HCT116 (cell line): ENCODE measurements around the gene DAPK3. TPM values are rescaled to one million over a fixed set of nuclear protein-coding genes. Genes with fewer than 3 reads are reported as not detected.
"Not testable (repeated sequence)": the region's sequence is repeated elsewhere in the genome, so short reads cannot be mapped to it uniquely, and the experiment has no call there.

ENCODE experiments used
- ATAC-seq: fragments of 200-7000 bp; cut with Tn5 transposase; 2 replicates; pipeline ENCODE4 v1.9.1; 2020; ENCODE audit warnings: mild to moderate bottlenecking, moderate library complexity
- BruUV-seq: library from RNA; stranded (reverse); fragments of 400-500 nt; replicated peaks from 2 replicates; lab custom pipeline; 2021; lab: Mats Ljungman, UMichigan
- CTCF ChIA-PET: fragments of 300-600 bp; sonication (Branson Sonifier 250); formaldehyde crosslinking; loops from one replicate; lab custom pipeline; 2021; ENCODE audit warnings: antibody characterized with exemption; lab: Charles Lee
- POLR2A ChIA-PET: fragments of 300-600, 350-600 bp; sonication (Branson Sonifier 250); formaldehyde crosslinking; loops from one replicate; lab custom pipeline; 2021; ENCODE audit warnings: antibody characterized with exemption; lab: Charles Lee
- RAD21 ChIA-PET, 2 experiments: fragments of 300-600 bp; sonication (Branson Sonifier 250); formaldehyde crosslinking; loops; one replicate each; lab custom pipeline; 2023; ENCODE audit warnings: low total read pairs in 2 of 2; ENCODE audit not compliant: uncharacterized antibody in 2 of 2, unreplicated experiment in 2 of 2, low non-redundant PET in 1 of 2; lab: Charles Lee
- DNase-seq: peaks from one replicate; pipeline ENCODE4 v3.0.0-alpha.2; 2010; ENCODE audit warnings: low read depth, low spot score
- H2AFZ ChIP-seq: fragments of 200-600 bp; shearing (Covaris generic), sonication (generic); 2 replicates; pipeline ENCODE4 v1.6.1; 2017; ENCODE audit warnings: low read depth, mixed run types, mixed read lengths, antibody characterized with exemption, low read length; ENCODE audit not compliant: poor library complexity, severe bottlenecking
- H3K27ac ChIP-seq: 2 replicates; pipeline ENCODE4 v1.5.1; 2012; ENCODE audit warnings: low read depth, low read length
- H3K27me3 ChIP-seq: fragments of 200-600 bp; sonication (generic); 2 replicates; pipeline ENCODE4 v1.6.1; 2016; ENCODE audit warnings: mixed run types, low read length, mixed read lengths; ENCODE audit not compliant: insufficient read depth
- H3K36me3 ChIP-seq, 2 experiments: fragments of 200-500 bp in 1 of 2; fragments of 200-600 bp in 1 of 2; sonication (Bioruptor generic) in 1 of 2; sonication (generic) in 1 of 2; 2 replicates each; pipeline versions ENCODE4 v1.5.1 to v1.6.1; 2014 to 2016; ENCODE audit warnings: low read length in 2 of 2, inconsistent platforms in 1 of 2, mixed read lengths in 1 of 2, mixed run types in 1 of 2; ENCODE audit not compliant: insufficient read depth in 2 of 2, control insufficient read depth in 1 of 2
- H3K4me1 ChIP-seq, 2 experiments: fragments of 200-600 bp in 1 of 2; sonication (generic) in 1 of 2; 2 replicates each; pipeline versions ENCODE4 v1.5.1 to v1.6.1; 2012 to 2017; ENCODE audit warnings: low read length in 2 of 2, inconsistent platforms in 1 of 2, mild to moderate bottlenecking in 1 of 2, mixed read lengths in 1 of 2, mixed run types in 1 of 2, moderate library complexity in 1 of 2; ENCODE audit not compliant: insufficient read depth in 2 of 2, control insufficient read depth in 1 of 2
- H3K4me2 ChIP-seq: fragments of 200-600 bp; sonication (generic); 2 replicates; pipeline ENCODE4 v1.6.1; 2017; ENCODE audit warnings: mixed run types, low read length, mixed read lengths
- H3K4me3 ChIP-seq, 2 experiments: fragments of 200-600 bp in 1 of 2; sonication (generic) in 1 of 2; replicated peaks in 1 of 2; 2 replicates each; pipeline ENCODE4 v1.5.1; 2011 to 2016; ENCODE audit warnings: low read length in 2 of 2, control low read depth in 1 of 2, low read depth in 1 of 2, mild to moderate bottlenecking in 1 of 2, mixed read lengths in 1 of 2, mixed run types in 1 of 2
- H3K79me2 ChIP-seq: fragments of 200-600 bp; sonication (generic); 2 replicates; pipeline ENCODE4 v1.6.1; 2017; ENCODE audit warnings: mild to moderate bottlenecking, mixed run types, low read length, moderate library complexity, mixed read lengths; ENCODE audit not compliant: insufficient read depth
- H3K9ac ChIP-seq: fragments of 200-600 bp; sonication (generic); 2 replicates; pipeline ENCODE4 v1.6.1; 2016; ENCODE audit warnings: low read length, mixed read lengths
- H3K9me2 ChIP-seq: fragments of 200-600 bp; sonication (generic), shearing (Covaris generic); 2 replicates; pipeline ENCODE4 v1.6.1; 2017; ENCODE audit warnings: mixed run types, mild to moderate bottlenecking, moderate library complexity; ENCODE audit not compliant: insufficient read depth
- H3K9me3 ChIP-seq, 2 experiments: fragments of 200-500 bp in 1 of 2; fragments of 200-600 bp in 1 of 2; sonication (Bioruptor generic) in 1 of 2; sonication (generic) in 1 of 2; 2 replicates each; pipeline ENCODE4 v1.6.1; 2014 to 2017; ENCODE audit warnings: low read length in 2 of 2, mixed read lengths in 2 of 2, inconsistent platforms in 1 of 2, low read depth in 1 of 2, mild to moderate bottlenecking in 1 of 2, mixed run types in 1 of 2, moderate library complexity in 1 of 2; ENCODE audit not compliant: control insufficient read depth in 1 of 2, insufficient read depth in 1 of 2
- H4K20me1 ChIP-seq: fragments of 200-600 bp; sonication (generic), shearing (Covaris generic); 2 replicates; pipeline ENCODE4 v1.6.1; 2017; ENCODE audit warnings: mixed run types, mild to moderate bottlenecking, moderate library complexity; ENCODE audit not compliant: insufficient read depth
- ELF1 ChIP-seq: IDR thresholded peaks from 2 replicates; pipeline ENCODE4 v1.6.1; 2012; ENCODE audit warnings: low read depth, borderline replicate concordance
- FOSL1 ChIP-seq: IDR thresholded peaks from 2 replicates; pipeline ENCODE4 v1.6.1; 2012; ENCODE audit warnings: low read depth
- JUND ChIP-seq: IDR thresholded peaks from 2 replicates; pipeline ENCODE4 v1.6.1; 2012
- MAX ChIP-seq: IDR thresholded peaks from 2 replicates; pipeline ENCODE4 v1.6.1; 2012
- POLR2A ChIP-seq: IDR thresholded peaks from 2 replicates; pipeline ENCODE4 v1.7.0; 2011; ENCODE audit warnings: borderline replicate concordance; ENCODE audit not compliant: insufficient read depth, insufficient read length; ENCODE audit errors: extremely low read depth
- SIN3A ChIP-seq: IDR thresholded peaks from 2 replicates; pipeline ENCODE4 v1.6.1; 2012; ENCODE audit warnings: low read depth
- SP1 ChIP-seq: IDR thresholded peaks from 2 replicates; pipeline ENCODE4 v1.6.1; 2012; ENCODE audit warnings: low read depth
- SRF ChIP-seq: IDR thresholded peaks from 2 replicates; pipeline ENCODE4 v1.6.1; 2012; ENCODE audit warnings: low read depth
- ZFX ChIP-seq: fragments of 450-650 bp; IDR thresholded peaks from 2 replicates; pipeline ENCODE4 v1.6.1; 2017
- intact Hi-C: fragments of 100-400 bp; cut with micrococcal nuclease; formaldehyde crosslinking; loops from 2 replicates; pipeline ENCODE4 v1.10.0; 2022
- total RNA-seq: library from RNA; stranded (reverse); gene quantifications from one replicate; pipeline ENCODE4 v1.2.1, GENCODE V29; 2021; ENCODE audit not compliant: unreplicated experiment
- TF ChIP-seq, protein P1 (sequence below), 3 experiments: fragments of 200-600 bp in 1 of 3; sonication (generic) in 1 of 3; IDR thresholded peaks in 2 of 3; conservative IDR thresholded peaks in 1 of 3; 2 replicates each; pipeline ENCODE4 v1.5.1; 2012 to 2017; ENCODE audit warnings: low read depth in 2 of 3, low read length in 2 of 3, antibody characterized with exemption in 1 of 3, borderline replicate concordance in 1 of 3, control low read depth in 1 of 3, mild to moderate bottlenecking in 1 of 3, mixed read lengths in 1 of 3, mixed run types in 1 of 3, moderate library complexity in 1 of 3; ENCODE audit not compliant: insufficient read depth in 1 of 3

The DAPK3 gene
- total RNA-seq, 1 experiment from 2014 or later = 54.8 TPM

GRCh38 chr19:3968556-3969434 is 2.1 kb downstream of the DAPK3 start:
- peak overlapping the region; percentile 99 for H3K9ac ChIP-seq
- H2AFZ ChIP-seq = no peak overlapping the region
- peaks cover 15 to 30% of the 10 kb centered on the region in 2 experiments for H3K4me1 ChIP-seq
- peaks cover 54% of the 10 kb centered on the region for H3K79me2 ChIP-seq
- peak overlapping the region; percentile 82 to 96; a peak in 3 of 4 replicates for H3K4me3 ChIP-seq
- no peaks in the 10 kb centered on the region for H4K20me1 ChIP-seq
- intact Hi-C loops = no loop called here
- ChIA-PET CTCF (interaction anchor here (0.7 to 1.4 kb wide), 8 partner anchors 16 to 411 kb away, joined by 3 to 11 read pairs (median 3); partner anchors contain the start of gene EEF2), RAD21 (no interaction called here), POLR2A (interaction anchor here (0.6 to 5.4 kb wide), 7 partner anchors 11 to 117 kb away, joined by 3 to 60 read pairs (median 5); partner anchors contain the start of gene EEF2)
- H3K9me3 ChIP-seq = no peaks in the 10 kb centered on the region
- BruUV-seq = no TSS peak
- no peaks in the 10 kb centered on the region for H3K9me2 ChIP-seq
- peak; percentile 85 for DNase-seq
- H3K4me2 ChIP-seq = peak overlapping the region; percentile 83
- ATAC-seq = peak; percentile 59
- peaks cover 9 to 24% of the 10 kb centered on the region in 2 experiments; a peak in 2 of 4 replicates for H3K36me3 ChIP-seq
- 0 out of 2 replicates have a peak, but pooled peaks have one; percentile 21 for TF ChIP-seq MAX
- no peak for TF ChIP-seq SIN3A
- no peak for TF ChIP-seq ELF1
- TF ChIP-seq SRF = peak; percentile 98
- peak; percentile 62; the same call in 1 of the 2 replicates for TF ChIP-seq FOSL1
- no peak for TF ChIP-seq ZFX
- TF ChIP-seq POLR2A = no peak
- TF ChIP-seq, protein P1, sequence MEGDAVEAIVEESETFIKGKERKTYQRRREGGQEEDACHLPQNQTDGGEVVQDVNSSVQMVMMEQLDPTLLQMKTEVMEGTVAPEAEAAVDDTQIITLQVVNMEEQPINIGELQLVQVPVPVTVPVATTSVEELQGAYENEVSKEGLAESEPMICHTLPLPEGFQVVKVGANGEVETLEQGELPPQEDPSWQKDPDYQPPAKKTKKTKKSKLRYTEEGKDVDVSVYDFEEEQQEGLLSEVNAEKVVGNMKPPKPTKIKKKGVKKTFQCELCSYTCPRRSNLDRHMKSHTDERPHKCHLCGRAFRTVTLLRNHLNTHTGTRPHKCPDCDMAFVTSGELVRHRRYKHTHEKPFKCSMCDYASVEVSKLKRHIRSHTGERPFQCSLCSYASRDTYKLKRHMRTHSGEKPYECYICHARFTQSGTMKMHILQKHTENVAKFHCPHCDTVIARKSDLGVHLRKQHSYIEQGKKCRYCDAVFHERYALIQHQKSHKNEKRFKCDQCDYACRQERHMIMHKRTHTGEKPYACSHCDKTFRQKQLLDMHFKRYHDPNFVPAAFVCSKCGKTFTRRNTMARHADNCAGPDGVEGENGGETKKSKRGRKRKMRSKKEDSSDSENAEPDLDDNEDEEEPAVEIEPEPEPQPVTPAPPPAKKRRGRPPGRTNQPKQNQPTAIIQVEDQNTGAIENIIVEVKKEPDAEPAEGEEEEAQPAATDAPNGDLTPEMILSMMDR (IDR thresholded peaks at IDR 0.05 in 2 of 3, conservative IDR thresholded peaks at IDR 0.05 in 1 of 3; ENCODE audit: borderline replicate concordance in 1 of 3, insufficient read depth in 1 of 3, low read depth in 2 of 3, low read length in 2 of 3) = no peak
- peak; percentile 76 for TF ChIP-seq JUND
- TF ChIP-seq SP1 = peak; percentile 6; the same call in 1 of the 2 replicates
- peak overlapping the region; percentile 76 for H3K27ac ChIP-seq
- no peaks in the 10 kb centered on the region for H3K27me3 ChIP-seq

GRCh38 chr19:3967983-3968382 is 2.9 kb downstream of the DAPK3 start:
- ATAC-seq, H3K4me3 ChIP-seq, intact Hi-C loops, H4K20me1 ChIP-seq, DNase-seq, H2AFZ ChIP-seq, H3K9me3 ChIP-seq, BruUV-seq, H3K9me2 ChIP-seq, RAD21 ChIA-PET, H3K27me3 ChIP-seq: not testable (repeated sequence)
- Histone ChIP-seq H3K4me1 (peaks cover 15 to 30% of the 10 kb centered on the region in 2 experiments), H3K4me2 (peak overlapping the region; percentile 83; the same call in 1 of the 2 replicates), H3K27ac (peak overlapping the region; percentile 12; the same call in 1 of the 2 replicates), H3K36me3 (peaks cover 12 to 31% of the 10 kb centered on the region in 2 experiments; a peak in 3 of 4 replicates), H3K9ac (peak overlapping the region; percentile 99; the same call in 1 of the 2 replicates), H3K79me2 (peaks cover 54% of the 10 kb centered on the region)
- CTCF ChIA-PET = interaction anchor here (1.3 to 1.4 kb wide), 2 partner anchors 17 to 18 kb away, joined by 3 read pairs; partner anchors contain the start of gene EEF2
- POLR2A ChIA-PET = interaction anchor here (0.6 to 5.4 kb wide), 6 partner anchors 12 to 116 kb away, joined by 3 to 60 read pairs (median 6); partner anchors contain the start of gene EEF2
